GM19099 (cell line): Measurements from ENCODE around the gene PLAGL2.

Source experiments
- POLR2A ChIP-seq: IDR thresholded peaks from 3 replicates; pipeline ENCODE4 v1.6.1; 2011; ENCODE audit warnings: low read depth; ENCODE audit not compliant: insufficient read length; ENCODE audit errors: extremely low read depth

Gene PLAGL2

GRCh38 chr20:32168184-32168910 is 39.2 kb downstream of the PLAGL2 start:
- no peak for TF ChIP-seq POLR2A

GRCh38 chr20:32167552-32167951 is 40.0 kb downstream of the PLAGL2 start:
- no peak for TF ChIP-seq POLR2A

GRCh38 chr20:32165836-32166545 is 41.6 kb downstream of the PLAGL2 start:
- no peak for TF ChIP-seq POLR2A

- TF ChIP-seq POLR2A: no peak
Measured at GRCh38 chr20:32164984-32165735, 42.4 kb downstream of the PLAGL2 start.

GRCh38 chr20:32163951-32164350 is 43.6 kb downstream of the PLAGL2 start:
- TF ChIP-seq POLR2A: no peak

- TF ChIP-seq POLR2A: no peak
Measured at GRCh38 chr20:32162351-32162750, 45.2 kb downstream of the PLAGL2 start.

- no peak for TF ChIP-seq POLR2A
Measured at GRCh38 chr20:32160341-32160740, 47.2 kb downstream of the PLAGL2 start.

- no peak for TF ChIP-seq POLR2A
Measured at GRCh38 chr20:32159766-32160221, 47.7 kb downstream of the PLAGL2 start.

- no peak for TF ChIP-seq POLR2A
Measured at GRCh38 chr20:32158943-32159660, 48.4 kb downstream of the PLAGL2 start.

GRCh38 chr20:32158351-32158750 is 49.2 kb downstream of the PLAGL2 start:
- no peak for TF ChIP-seq POLR2A

GRCh38 chr20:32157611-32158010 is 49.9 kb downstream of the PLAGL2 start:
- TF ChIP-seq POLR2A: no peak

GRCh38 chr20:32155017-32155981 is 52.2 kb downstream of the PLAGL2 start:
- no peak for TF ChIP-seq POLR2A

GRCh38 chr20:32153771-32154170 is 53.8 kb downstream of the PLAGL2 start:
- TF ChIP-seq POLR2A: no peak

GRCh38 chr20:32153156-32153665 is 54.3 kb downstream of the PLAGL2 start:
- TF ChIP-seq POLR2A: no peak

- TF ChIP-seq POLR2A: no peak
Measured at GRCh38 chr20:32152421-32153155, 55.0 kb downstream of the PLAGL2 start.
